ENCODE measurements around the gene GTSE1.

- TF ChIP-seq CTCF (IDR thresholded peaks at IDR 0.05; ENCODE audit: insufficient read depth, low read length, poor library complexity, severe bottlenecking) = no peak
- TF ChIP-seq EZH2phosphoT487 (conservative IDR thresholded peaks at IDR 0.05; ENCODE audit: low read length) = no peak
Measured at GRCh38 chr22:46262449-46263215, 34.0 kb upstream of the GTSE1 start.

Data from SU-DHL-6 (cell line).